Tibial nerve (tissue), 4 donors: ENCODE results near the gene BSPRY. TPM values are rescaled to one million over a fixed set of nuclear protein-coding genes. Genes with fewer than 3 reads are reported as not detected.

ENCODE experiments used
- DNase-seq, 2 donors: peaks; one replicate each; pipeline ENCODE4 v3.0.0-alpha.2; 2019; ENCODE audit warnings: low spot score in 2 of 2
- H3K27ac ChIP-seq, 4 donors: fragments of 200-600 bp; sonication (generic) in 3 of 4; one replicate each; pipeline ENCODE4 v1.5.1; 2017 to 2019; ENCODE audit warnings: mild to moderate bottlenecking in 1 of 4
- H3K27me3 ChIP-seq, 2 donors: fragments of 200-600 bp; sonication (generic) in 1 of 2; one replicate each; pipeline versions ENCODE4 v1.5.1 to v1.6.0; 2017 to 2019
- H3K36me3 ChIP-seq, 3 donors: fragments of 200-600 bp; sonication (generic); one replicate each; pipeline ENCODE4 v1.5.1; 2018 to 2019
- H3K4me1 ChIP-seq, 4 donors: fragments of 200-600 bp; sonication (generic) in 3 of 4; one replicate each; pipeline ENCODE4 v1.5.1; 2017 to 2019
- H3K4me3 ChIP-seq, 4 donors: fragments of 200-600 bp; sonication (generic) in 3 of 4; one replicate each; pipeline ENCODE4 v1.5.1; 2017 to 2019; ENCODE audit warnings: mild to moderate bottlenecking in 1 of 4, moderate library complexity in 1 of 4
- H3K9me3 ChIP-seq, 4 donors: fragments of 200-600 bp; sonication (generic) in 3 of 4; one replicate each; pipeline ENCODE4 v1.5.1; 2017 to 2019
- EP300 ChIP-seq, 2 donors: sonication (generic); formaldehyde crosslinking; IDR thresholded peaks; one replicate each; pipeline ENCODE4 v1.6.1; 2017; ENCODE audit warnings: antibody characterized with exemption in 2 of 2, mild to moderate bottlenecking in 1 of 2
- POLR2A ChIP-seq, 2 donors: fragments of 450-650 bp; IDR thresholded peaks; one replicate each; pipeline ENCODE4 v1.6.1; 2017; ENCODE audit warnings: antibody characterized with exemption in 2 of 2, mild to moderate bottlenecking in 2 of 2, moderate library complexity in 2 of 2
- WGBS, 2 donors: methylation state at CpG; one replicate each; pipeline ENCODE4 v1.1.5; 2018; 5-methylcytosine and 5-hydroxymethylcytosine counted together
- total RNA-seq, 4 donors: library from RNA; depleted of rRNA; stranded (reverse); fragments of >200 nt; gene quantifications; one replicate each; pipeline ENCODE4 v1.1.0, GENCODE V29; 2016
- TF ChIP-seq, protein P1 (sequence below), 5 experiments: fragments of 200-600 bp in 3 of 5; fragments of 450-650 bp in 2 of 5; sonication (generic) in 3 of 5; IDR thresholded peaks; one replicate each; pipeline ENCODE4 v1.5.1; 2016 to 2019; ENCODE audit warnings: antibody characterized with exemption in 5 of 5, mild to moderate bottlenecking in 3 of 5, moderate library complexity in 2 of 5

The BSPRY gene
- total RNA-seq, 4 donors from 2014 or later, result 0.21 to 0.59 (median 0.30) TPM; not detected in 1

DNA sequence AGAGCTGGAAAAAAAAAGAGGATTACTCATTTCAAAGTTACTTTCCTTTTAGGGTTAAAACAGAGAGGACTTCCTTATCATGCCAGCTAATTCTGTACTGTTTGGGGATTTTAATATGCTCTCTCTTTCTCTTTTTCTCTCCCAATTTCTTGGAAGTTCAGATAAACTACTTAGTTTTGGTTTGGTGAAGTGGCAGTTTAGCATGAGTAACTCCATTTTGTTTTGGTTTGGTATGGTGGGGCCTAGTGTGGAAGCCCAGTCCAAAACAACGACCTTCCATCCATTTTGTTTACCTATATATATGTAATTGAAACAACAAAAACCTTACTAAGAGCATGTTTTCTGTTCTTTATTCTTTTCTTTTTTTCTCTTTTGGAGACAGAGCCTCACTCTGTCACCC is 3.7 kb upstream of the BSPRY start:
- no peak for DNase-seq
- Histone ChIP-seq H3K4me3 (no peak overlapping the region), H3K27me3 (peaks cover 0 to 11% of the 10 kb centered on the region in 2 donors), H3K9me3 (no peaks in the 10 kb centered on the region), H3K36me3 (no peaks in the 10 kb centered on the region), H3K27ac (peak overlapping the region in 2 of 4 donors; percentile 4 to 86), H3K4me1 (peaks cover 0 to 31% (median 14%) of the 10 kb centered on the region in 4 donors)
- TF ChIP-seq POLR2A (IDR thresholded peaks at IDR 0.05) (no peak), EP300 (IDR thresholded peaks at IDR 0.05) (no peak)
- TF ChIP-seq, protein P1, sequence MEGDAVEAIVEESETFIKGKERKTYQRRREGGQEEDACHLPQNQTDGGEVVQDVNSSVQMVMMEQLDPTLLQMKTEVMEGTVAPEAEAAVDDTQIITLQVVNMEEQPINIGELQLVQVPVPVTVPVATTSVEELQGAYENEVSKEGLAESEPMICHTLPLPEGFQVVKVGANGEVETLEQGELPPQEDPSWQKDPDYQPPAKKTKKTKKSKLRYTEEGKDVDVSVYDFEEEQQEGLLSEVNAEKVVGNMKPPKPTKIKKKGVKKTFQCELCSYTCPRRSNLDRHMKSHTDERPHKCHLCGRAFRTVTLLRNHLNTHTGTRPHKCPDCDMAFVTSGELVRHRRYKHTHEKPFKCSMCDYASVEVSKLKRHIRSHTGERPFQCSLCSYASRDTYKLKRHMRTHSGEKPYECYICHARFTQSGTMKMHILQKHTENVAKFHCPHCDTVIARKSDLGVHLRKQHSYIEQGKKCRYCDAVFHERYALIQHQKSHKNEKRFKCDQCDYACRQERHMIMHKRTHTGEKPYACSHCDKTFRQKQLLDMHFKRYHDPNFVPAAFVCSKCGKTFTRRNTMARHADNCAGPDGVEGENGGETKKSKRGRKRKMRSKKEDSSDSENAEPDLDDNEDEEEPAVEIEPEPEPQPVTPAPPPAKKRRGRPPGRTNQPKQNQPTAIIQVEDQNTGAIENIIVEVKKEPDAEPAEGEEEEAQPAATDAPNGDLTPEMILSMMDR (IDR thresholded peaks at IDR 0.05), result no peak
- 30 to 35% methylated on average over 1 of the region's 1 CpG for WGBS, 2 donors

DNA sequence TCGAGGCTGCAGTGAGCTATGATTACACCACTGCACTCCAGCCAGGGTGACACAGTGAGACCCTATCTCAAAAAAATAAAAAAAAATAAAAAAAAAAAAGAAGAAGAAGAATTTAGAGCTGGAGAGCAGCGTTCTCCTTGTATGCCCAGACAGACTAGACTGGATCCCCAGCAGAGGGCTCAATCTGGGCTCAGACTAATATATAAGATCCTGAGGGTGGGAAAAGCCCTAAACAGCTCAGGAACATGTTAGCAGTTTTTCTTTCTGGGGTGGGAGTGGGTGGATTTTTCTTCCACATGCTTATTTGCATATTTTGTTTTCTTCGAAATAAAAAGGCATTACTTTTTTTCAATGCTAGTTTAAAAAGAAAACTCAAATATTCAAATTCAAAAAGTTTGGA is 904 bp upstream of the BSPRY start:
- Histone ChIP-seq H3K36me3 (no peaks in the 10 kb centered on the region), H3K4me3 (no peak overlapping the region), H3K27ac (no peak overlapping the region), H3K9me3 (no peaks in the 10 kb centered on the region), H3K4me1 (peaks cover 0 to 25% (median 14%) of the 10 kb centered on the region in 4 donors), H3K27me3 (peaks cover 0 to 34% of the 10 kb centered on the region in 2 donors)
- TF ChIP-seq POLR2A (IDR thresholded peaks at IDR 0.05) (no peak), EP300 (IDR thresholded peaks at IDR 0.05) (no peak)
- TF ChIP-seq, protein P1 (IDR thresholded peaks at IDR 0.05), result no peak
- DNase-seq, result no peak
- 81 to 85% methylated on average over 3 of the region's 3 CpGs for WGBS, 2 donors

DNA sequence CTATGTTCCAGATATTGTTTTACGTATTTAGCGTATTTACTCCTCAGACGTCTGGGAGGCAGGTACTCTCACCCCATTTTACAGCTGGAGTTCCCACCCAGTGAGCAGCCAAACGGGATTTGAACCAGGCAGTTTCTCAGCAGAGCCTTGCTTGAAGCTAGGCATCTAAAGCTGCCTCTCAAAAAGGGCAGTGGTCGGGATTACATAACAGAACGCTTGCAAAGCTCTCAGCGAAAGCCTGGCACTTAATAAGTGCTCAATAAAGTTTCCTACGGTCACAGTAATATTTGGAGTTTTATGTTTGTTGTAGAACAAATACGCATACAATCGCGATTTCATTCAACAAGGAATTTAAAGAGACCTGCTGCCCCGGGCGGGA is 286 bp upstream of the BSPRY start:
- peak overlapping the region in 3 of 4 donors; percentile 21 to 55 (median 45) for H3K4me3 ChIP-seq
- WGBS, 2 donors, result 27 to 35% methylated on average over 13 of the region's 13 CpGs

DNA sequence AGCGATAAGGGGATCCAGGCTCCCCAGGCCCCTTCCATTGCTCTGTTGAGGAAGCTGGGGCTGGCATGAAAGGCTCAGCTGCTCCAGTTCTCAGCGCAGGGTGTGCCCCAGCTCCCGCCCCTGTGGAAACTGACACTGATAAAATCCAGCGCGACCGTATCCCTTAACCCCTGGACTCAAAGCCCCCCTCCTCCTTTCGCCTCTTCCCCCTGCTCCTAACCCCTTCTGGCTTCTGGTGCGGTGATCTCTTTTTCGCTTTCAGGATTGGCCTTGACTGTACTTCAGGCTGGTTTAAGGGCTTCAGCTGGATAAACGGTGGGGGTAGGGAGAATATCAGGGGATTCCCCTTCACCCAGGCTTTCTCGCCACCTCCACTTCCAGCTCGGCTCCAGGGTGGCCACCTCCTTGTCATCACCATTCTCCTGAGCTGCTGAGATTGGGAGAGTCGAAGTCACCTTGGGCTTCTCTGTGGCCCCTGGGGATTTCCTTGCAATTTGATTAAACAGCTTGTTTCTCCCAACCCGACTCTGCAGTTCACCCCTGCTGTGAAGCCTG is 843 bp downstream of the BSPRY start:
- 17 to 23% methylated on average over 14 of the region's 14 CpGs for WGBS, 2 donors
- peaks cover 0 to 34% of the 10 kb centered on the region in 2 donors for H3K27me3 ChIP-seq
- DNase-seq, result no peak
- TF ChIP-seq EP300 (IDR thresholded peaks at IDR 0.05) (no peak), POLR2A (IDR thresholded peaks at IDR 0.05) (no peak)
- TF ChIP-seq, protein P1 (IDR thresholded peaks at IDR 0.05), result no peak
- H3K4me3 ChIP-seq, result peak overlapping the region; percentile 20 to 55 (median 33)
- H3K36me3 ChIP-seq, result no peaks in the 10 kb centered on the region
- peaks cover 0 to 17% (median 12%) of the 10 kb centered on the region in 4 donors for H3K4me1 ChIP-seq
- no peaks in the 10 kb centered on the region for H3K9me3 ChIP-seq
- no peak overlapping the region for H3K27ac ChIP-seq

More for the DNA sequence above, 286 bp upstream of the BSPRY start:
- H3K27me3 ChIP-seq, result peaks cover 0 to 34% of the 10 kb centered on the region in 2 donors
- no peaks in the 10 kb centered on the region for H3K9me3 ChIP-seq
- no peaks in the 10 kb centered on the region for H3K36me3 ChIP-seq
- no peak for DNase-seq
- H3K27ac ChIP-seq, result no peak overlapping the region
- TF ChIP-seq POLR2A (IDR thresholded peaks at IDR 0.05) (no peak), EP300 (IDR thresholded peaks at IDR 0.05) (no peak)
- TF ChIP-seq, protein P1 (IDR thresholded peaks at IDR 0.05), result no peak
- H3K4me1 ChIP-seq, result peaks cover 0 to 22% (median 13%) of the 10 kb centered on the region in 4 donors

DNA sequence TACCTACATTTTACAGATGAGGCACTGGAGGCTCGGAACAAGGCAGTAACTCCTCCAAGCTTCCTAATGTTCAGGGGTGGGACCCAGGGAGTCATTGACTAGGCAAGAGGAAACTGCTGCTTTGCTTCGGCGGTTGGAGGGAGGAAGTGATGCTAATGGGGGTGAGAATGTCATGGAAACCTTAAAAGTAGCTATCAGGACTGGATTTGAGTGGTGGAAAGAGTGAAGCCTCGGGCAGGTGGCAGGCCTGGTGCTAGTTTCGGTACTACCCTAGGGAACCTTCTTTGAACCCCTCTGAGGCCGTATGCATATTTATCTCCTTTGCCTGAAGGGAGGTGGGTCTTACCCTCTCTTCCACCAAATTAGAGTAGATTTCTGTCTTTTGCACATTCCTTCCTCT is 1.6 kb downstream of the BSPRY start:
- WGBS, 2 donors, result 49 to 58% methylated on average over 6 of the region's 6 CpGs
- TF ChIP-seq POLR2A (IDR thresholded peaks at IDR 0.05), result no peak
- TF ChIP-seq, protein P1 (IDR thresholded peaks at IDR 0.05), result no peak
- no peak for TF ChIP-seq EP300 (IDR thresholded peaks at IDR 0.05)
- Histone ChIP-seq H3K4me1 (peaks cover 0 to 17% (median 8%) of the 10 kb centered on the region in 4 donors), H3K27ac (no peak overlapping the region), H3K9me3 (no peaks in the 10 kb centered on the region), H3K4me3 (no peak overlapping the region), H3K36me3 (no peaks in the 10 kb centered on the region), H3K27me3 (peaks cover 0 to 34% of the 10 kb centered on the region in 2 donors)
- no peak for DNase-seq
